ENCODE data around the gene PCSK6.

PCSK6 gene

GRCh38 chr15:101440846-101441590 is 48.5 kb downstream of the PCSK6 start:
- no peak for DNase-seq (ENCODE audit: low spot score)
- TF ChIP-seq CTCF (IDR thresholded peaks at IDR 0.05; ENCODE audit: extremely low read depth, missing control alignments) = no peak

GRCh38 chr15:101439920-101440319 is 49.6 kb downstream of the PCSK6 start:
- DNase-seq (ENCODE audit: low spot score) = no peak
- no peak for TF ChIP-seq CTCF (IDR thresholded peaks at IDR 0.05; ENCODE audit: extremely low read depth, missing control alignments)

GRCh38 chr15:101439285-101439919 is 50.1 kb downstream of the PCSK6 start:
- no peak for DNase-seq (ENCODE audit: low spot score)
- no peak for TF ChIP-seq CTCF (IDR thresholded peaks at IDR 0.05; ENCODE audit: extremely low read depth, missing control alignments)

- no peak for DNase-seq (ENCODE audit: low spot score)
- no peak for TF ChIP-seq CTCF (IDR thresholded peaks at IDR 0.05; ENCODE audit: extremely low read depth, missing control alignments)
Measured at GRCh38 chr15:101438482-101439284, 50.8 kb downstream of the PCSK6 start.

GRCh38 chr15:101437618-101438481 is 51.7 kb downstream of the PCSK6 start:
- no peak for DNase-seq (ENCODE audit: low spot score)
- no peak for TF ChIP-seq CTCF (IDR thresholded peaks at IDR 0.05; ENCODE audit: extremely low read depth, missing control alignments)

- TF ChIP-seq CTCF (IDR thresholded peaks at IDR 0.05; ENCODE audit: extremely low read depth, missing control alignments) = no peak
- no peak for DNase-seq (ENCODE audit: low spot score)
Measured at GRCh38 chr15:101437209-101437608, 52.3 kb downstream of the PCSK6 start.

Data from GM20000 (cell line).